Activated naive CD4-positive, alpha-beta T cell treated with anti-CD3 and anti-CD28 coated beads for 36 hours (primary cell): Measurements from ENCODE around the gene ITIH4. TPM values are rescaled to one million over a fixed set of nuclear protein-coding genes. Genes with fewer than 3 reads are reported as not detected.

Experiments used
- CTCF ChIA-PET: fragments of 350-600 bp; sonication (Branson Sonifier 250); formaldehyde crosslinking; loops from one replicate; lab custom pipeline; 2021; ENCODE audit warnings: antibody characterized with exemption; lab: Charles Lee
- DNase-seq: peaks from one replicate; pipeline ENCODE4 v3.0.0-alpha.2; 2020
- H3K27ac Mint-ChIP-seq: one replicate; pipeline ENCODE4 v1.8.0; 2021; ENCODE audit warnings: mild to moderate bottlenecking, mixed read lengths
- H3K27me3 Mint-ChIP-seq: one replicate; pipeline ENCODE4 v1.8.0; 2021; ENCODE audit warnings: low read depth, mixed read lengths
- H3K36me3 Mint-ChIP-seq: one replicate; pipeline ENCODE4 v1.8.0; 2021; ENCODE audit warnings: low read depth, mixed read lengths
- H3K4me1 Mint-ChIP-seq: one replicate; pipeline ENCODE4 v1.8.0; 2021; ENCODE audit warnings: low read depth, mixed read lengths
- H3K4me3 Mint-ChIP-seq: one replicate; pipeline ENCODE4 v1.8.0; 2021; ENCODE audit warnings: mild to moderate bottlenecking, moderate library complexity, mixed read lengths
- H3K9me3 Mint-ChIP-seq: one replicate; pipeline ENCODE4 v1.8.0; 2021; ENCODE audit warnings: mixed read lengths
- intact Hi-C: fragments of 100-400 bp; cut with micrococcal nuclease; formaldehyde crosslinking; loops from one replicate; pipeline ENCODE4 v1.15.1; 2023
- total RNA-seq, 2 experiments: library from RNA; stranded (reverse); gene quantifications; one replicate each; pipeline ENCODE4 v1.2.3, GENCODE V29; 2021

Gene ITIH4
- total RNA-seq: 1 to 10 TPM; 1.6 to 2.2 TPM

DNA sequence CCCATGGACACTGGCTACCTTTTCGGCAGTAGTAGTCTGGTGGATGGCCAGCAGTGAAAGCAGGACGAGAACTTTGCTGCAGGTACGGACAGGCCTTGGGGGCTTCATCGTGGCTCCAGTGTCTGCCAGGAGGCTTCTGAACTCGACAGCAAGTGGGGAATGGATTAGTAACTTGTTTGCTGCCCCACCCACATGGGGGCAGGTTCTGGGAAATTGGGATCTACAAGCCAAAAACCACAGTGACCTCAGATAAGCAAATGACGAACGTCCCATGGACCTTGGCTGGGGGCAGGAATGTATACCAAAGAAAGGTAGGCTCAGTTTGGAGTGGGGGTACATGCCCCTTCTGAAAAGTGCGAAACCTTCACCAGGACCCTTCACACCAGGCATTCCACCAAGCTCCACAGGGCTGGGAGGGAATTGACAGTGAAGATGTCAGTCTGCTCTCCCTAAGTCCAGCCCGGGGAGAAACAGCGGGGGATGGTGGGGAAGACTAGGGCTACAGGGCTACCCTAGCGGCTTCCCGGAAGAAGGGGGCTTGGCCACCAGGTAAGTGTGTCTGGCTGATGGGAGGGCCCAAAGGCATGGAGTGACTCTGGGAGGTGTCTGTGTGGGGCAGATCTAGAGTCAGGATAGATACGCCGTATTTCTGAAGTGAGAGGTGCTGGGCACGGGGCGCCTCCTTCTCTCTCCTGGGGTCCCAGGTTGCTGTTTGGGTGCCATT, at the start of gene ITIH4:
Gene ITIH4, minus strand, starts transcription at position 138 of the 724 bp plus-strand sequence. Its CDS starts 30 bp downstream, at position 108.
- Mint-ChIP-seq H3K9me3 (no peaks in the 10 kb centered on the region), H3K36me3 (no peaks in the 10 kb centered on the region), H3K4me3 (no peak within 1 kb of the TSS), H3K27me3 (no peaks in the 10 kb centered on the region), H3K4me1 (no peaks in the 10 kb centered on the region), H3K27ac (no peak within 1 kb of the TSS)
- CTCF ChIA-PET: no interaction called here
- intact Hi-C loops: no loop called here
- no peak for DNase-seq

DNA sequence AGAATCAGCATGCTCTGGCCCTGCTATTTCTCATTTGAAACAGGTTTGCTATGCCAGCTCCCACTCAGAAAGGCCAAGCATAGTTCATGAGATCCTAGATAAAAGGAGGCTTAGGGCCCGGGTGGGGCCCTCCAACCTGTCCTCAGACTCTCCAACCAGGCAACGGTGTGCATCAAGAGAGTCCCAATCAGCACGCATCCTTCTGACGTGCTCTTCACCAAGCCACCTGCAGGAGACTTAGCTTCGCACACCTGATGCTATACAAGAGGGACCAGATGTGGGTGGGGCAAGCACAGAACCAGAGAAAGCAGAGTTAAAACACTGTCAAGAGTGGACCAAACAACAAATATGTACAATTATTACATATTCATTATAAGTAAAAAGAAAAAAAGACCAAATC, 49.6 kb upstream of the ITIH4 start:
- CTCF ChIA-PET: interaction anchor here (1.3 kb wide), 1 partner anchor 10 kb away, joined by 4 read pairs; no protein-coding TSS in a partner anchor
- H3K9me3 Mint-ChIP-seq: peaks cover 1% of the 10 kb centered on the region
- H3K36me3 Mint-ChIP-seq: peaks cover 8% of the 10 kb centered on the region
- H3K4me1 Mint-ChIP-seq: peaks cover 18% of the 10 kb centered on the region
- no peak overlapping the region for H3K4me3 Mint-ChIP-seq
- no peak overlapping the region for H3K27ac Mint-ChIP-seq
- H3K27me3 Mint-ChIP-seq: no peaks in the 10 kb centered on the region
- DNase-seq: no peak
- intact Hi-C loops: loop anchor here (2.0 kb wide), 1 partner anchor 17 kb away; the partner anchor contains the start of gene STIMATE

DNA sequence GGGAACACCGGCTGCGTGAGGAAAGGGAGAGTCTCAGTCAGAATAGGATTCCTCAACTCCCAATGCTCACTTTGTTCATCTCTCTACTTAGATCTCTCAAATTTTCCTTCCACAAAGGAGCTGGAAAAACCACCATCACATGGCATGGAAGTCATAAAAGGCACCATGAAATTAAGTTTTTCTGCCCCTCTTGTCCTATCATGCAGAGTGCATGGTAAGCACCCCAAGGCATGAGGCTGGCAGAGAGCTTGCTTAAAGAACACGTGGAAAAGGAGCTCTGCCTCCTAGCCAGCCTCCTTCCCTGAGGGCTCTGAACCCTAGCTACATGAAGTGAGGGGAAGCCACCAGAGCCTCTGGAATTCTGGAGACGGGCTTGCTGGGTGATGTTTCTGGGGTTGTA, 49.1 kb upstream of the ITIH4 start:
- Mint-ChIP-seq H3K4me3 (no peak overlapping the region), H3K27ac (no peak overlapping the region), H3K27me3 (no peaks in the 10 kb centered on the region), H3K4me1 (peaks cover 22% of the 10 kb centered on the region), H3K9me3 (no peaks in the 10 kb centered on the region), H3K36me3 (peaks cover 4% of the 10 kb centered on the region)
- intact Hi-C loops: no loop called here
- DNase-seq: no peak
- CTCF ChIA-PET: interaction anchor here (1.5 kb wide), 1 partner anchor 194 kb away, joined by 3 read pairs; no protein-coding TSS in a partner anchor

DNA sequence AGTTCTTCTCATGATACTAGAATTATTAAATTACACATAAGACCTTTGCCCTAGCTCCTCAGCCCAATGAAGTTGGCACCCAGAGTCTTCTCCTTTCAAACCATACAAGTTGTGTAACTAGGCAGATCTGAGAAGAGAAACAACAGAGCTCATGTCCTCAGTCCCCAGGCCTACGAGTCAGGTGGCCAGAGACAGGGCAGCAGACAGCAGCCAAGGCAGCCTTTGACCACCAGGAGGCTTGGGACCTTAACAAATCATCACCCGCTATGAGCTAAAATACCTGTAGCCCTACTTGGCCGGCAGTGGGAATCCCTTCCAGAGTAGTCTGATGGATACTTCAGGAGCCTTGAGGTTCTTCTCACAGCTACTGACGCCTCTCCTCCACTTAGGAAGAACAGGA, 48.6 kb upstream of the ITIH4 start:
- Mint-ChIP-seq H3K9me3 (no peaks in the 10 kb centered on the region), H3K36me3 (peaks cover 4% of the 10 kb centered on the region), H3K27me3 (no peaks in the 10 kb centered on the region), H3K4me3 (no peak overlapping the region), H3K27ac (no peak overlapping the region), H3K4me1 (peaks cover 27% of the 10 kb centered on the region)
- CTCF ChIA-PET: interaction anchor here (0.7 to 1.5 kb wide), 2 partner anchors 21 to 194 kb away, joined by 3 to 5 read pairs; no protein-coding TSS in a partner anchor
- DNase-seq: no peak
- intact Hi-C loops: no loop called here

DNA sequence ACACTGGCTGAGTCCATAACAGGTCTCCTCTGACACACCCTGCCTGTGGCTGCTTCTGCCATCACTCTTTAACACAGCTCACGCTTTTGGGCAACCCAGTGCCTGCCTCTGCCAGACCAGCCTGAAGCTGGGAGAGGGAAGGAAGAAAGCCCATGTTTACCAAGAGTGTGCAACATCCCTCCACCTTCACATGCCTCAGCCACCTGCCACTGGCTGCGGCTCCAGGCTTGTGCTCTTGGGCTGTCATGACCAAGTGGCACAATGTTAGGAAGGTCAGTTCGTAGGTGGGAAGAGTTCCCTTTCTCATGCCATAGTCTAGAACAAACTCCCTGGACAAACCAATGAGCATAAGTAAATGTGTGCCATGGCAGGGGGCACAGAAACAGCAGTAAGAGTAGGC, 46.6 kb upstream of the ITIH4 start:
- DNase-seq: no peak
- CTCF ChIA-PET: interaction anchor here (0.6 kb wide), 1 partner anchor 472 kb away, joined by 4 read pairs; no protein-coding TSS in a partner anchor
- H3K36me3 Mint-ChIP-seq: peaks cover 4% of the 10 kb centered on the region
- peaks cover 33% of the 10 kb centered on the region for H3K4me1 Mint-ChIP-seq
- H3K9me3 Mint-ChIP-seq: no peaks in the 10 kb centered on the region
- no peak overlapping the region for H3K4me3 Mint-ChIP-seq
- intact Hi-C loops: no loop called here
- H3K27ac Mint-ChIP-seq: no peak overlapping the region
- no peaks in the 10 kb centered on the region for H3K27me3 Mint-ChIP-seq

GRCh38 chr3:52874864-52875587, 44.6 kb upstream of the ITIH4 start:
- Mint-ChIP-seq H3K36me3 (peaks cover 4% of the 10 kb centered on the region), H3K27ac (no peak overlapping the region), H3K4me1 (peaks cover 31% of the 10 kb centered on the region), H3K4me3 (no peak overlapping the region), H3K27me3 (no peaks in the 10 kb centered on the region), H3K9me3 (no peaks in the 10 kb centered on the region)
- no peak for DNase-seq
- CTCF ChIA-PET: interaction anchor here (0.7 to 1.2 kb wide), 2 partner anchors 18 to 29 kb away, joined by 3 read pairs; no protein-coding TSS in a partner anchor
- intact Hi-C loops: no loop called here

DNA sequence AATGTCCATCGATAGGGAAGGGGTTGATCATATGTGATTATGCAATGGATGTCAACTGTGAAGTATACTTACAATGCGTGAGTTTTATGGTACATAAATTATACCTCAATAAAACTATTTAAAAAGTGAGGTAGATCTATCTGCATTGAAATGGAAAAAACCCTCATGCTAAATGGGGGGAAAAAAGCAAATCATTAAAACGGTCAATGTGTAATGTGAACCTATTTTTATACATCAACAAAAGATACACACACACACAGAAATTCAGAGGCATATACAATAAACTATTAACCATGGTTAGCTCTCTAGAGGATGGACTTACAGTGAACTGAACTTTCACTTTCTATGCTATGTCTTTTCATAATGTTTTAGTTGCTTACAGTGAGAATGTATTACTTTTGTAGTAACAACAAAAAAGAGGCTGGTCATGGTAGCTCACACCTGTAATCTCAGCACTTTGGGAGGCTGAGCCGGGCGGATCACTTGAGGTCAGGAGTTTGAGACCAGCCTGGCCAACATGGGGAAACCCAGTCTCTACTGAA, 43.8 kb upstream of the ITIH4 start:
- Mint-ChIP-seq H3K27ac (no peak overlapping the region), H3K36me3 (peaks cover 3% of the 10 kb centered on the region), H3K4me1 (peaks cover 27% of the 10 kb centered on the region), H3K9me3 (no peaks in the 10 kb centered on the region), H3K27me3 (no peaks in the 10 kb centered on the region), H3K4me3 (no peak overlapping the region)
- intact Hi-C loops: no loop called here
- no peak for DNase-seq
- CTCF ChIA-PET: interaction anchor here (0.8 kb wide), 1 partner anchor 21 kb away, joined by 4 read pairs; no protein-coding TSS in a partner anchor

GRCh38 chr3:52873433-52874159, 43.1 kb upstream of the ITIH4 start:
- Mint-ChIP-seq H3K4me1 (peaks cover 27% of the 10 kb centered on the region), H3K36me3 (no peaks in the 10 kb centered on the region), H3K4me3 (no peak overlapping the region), H3K27me3 (no peaks in the 10 kb centered on the region), H3K27ac (no peak overlapping the region), H3K9me3 (no peaks in the 10 kb centered on the region)
- CTCF ChIA-PET: interaction anchor here (0.8 kb wide), 1 partner anchor 22 kb away, joined by 4 read pairs; no protein-coding TSS in a partner anchor
- intact Hi-C loops: no loop called here
- no peak for DNase-seq

GRCh38 chr3:52872245-52872644, 41.8 kb upstream of the ITIH4 start:
- CTCF ChIA-PET: interaction anchor here (0.6 to 1.2 kb wide), 2 partner anchors 21 to 120 kb away, joined by 4 to 6 read pairs; no protein-coding TSS in a partner anchor
- H3K9me3 Mint-ChIP-seq: no peaks in the 10 kb centered on the region
- no peak for DNase-seq
- no peaks in the 10 kb centered on the region for H3K36me3 Mint-ChIP-seq
- intact Hi-C loops: no loop called here
- H3K27me3 Mint-ChIP-seq: no peaks in the 10 kb centered on the region
- H3K27ac Mint-ChIP-seq: no peak overlapping the region
- no peak overlapping the region for H3K4me3 Mint-ChIP-seq
- H3K4me1 Mint-ChIP-seq: peaks cover 27% of the 10 kb centered on the region

DNA sequence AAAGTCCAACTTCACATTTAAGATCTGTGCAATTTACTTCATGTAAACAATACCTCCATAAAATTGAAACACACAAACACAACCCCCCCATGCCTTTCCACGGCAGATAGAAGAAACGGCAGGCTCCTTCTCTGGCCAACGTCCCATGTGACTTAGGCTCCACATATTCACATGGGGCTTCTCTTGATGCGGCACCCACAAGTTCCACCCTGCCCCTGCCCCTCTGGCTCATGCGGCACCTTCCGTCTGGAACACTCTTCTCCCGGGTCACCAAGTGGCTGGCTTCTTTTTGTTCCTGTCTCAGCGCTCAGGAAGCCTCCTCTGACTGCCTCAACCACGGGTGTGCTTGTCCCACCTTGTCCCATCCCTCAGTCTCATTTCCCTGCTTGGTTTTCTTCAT, 41.3 kb upstream of the ITIH4 start:
- CTCF ChIA-PET: interaction anchor here (1.2 kb wide), 1 partner anchor 21 kb away, joined by 4 read pairs; no protein-coding TSS in a partner anchor
- Mint-ChIP-seq H3K27me3 (no peaks in the 10 kb centered on the region), H3K9me3 (no peaks in the 10 kb centered on the region), H3K27ac (no peak overlapping the region), H3K4me3 (no peak overlapping the region), H3K36me3 (no peaks in the 10 kb centered on the region), H3K4me1 (peaks cover 27% of the 10 kb centered on the region)
- intact Hi-C loops: no loop called here
- DNase-seq: no peak

GRCh38 chr3:52870471-52870870, 40.0 kb upstream of the ITIH4 start:
- DNase-seq: no peak
- Mint-ChIP-seq H3K4me1 (peaks cover 25% of the 10 kb centered on the region), H3K27me3 (no peaks in the 10 kb centered on the region), H3K9me3 (peaks cover 7% of the 10 kb centered on the region), H3K36me3 (no peaks in the 10 kb centered on the region), H3K27ac (no peak overlapping the region), H3K4me3 (no peak overlapping the region)
- CTCF ChIA-PET: interaction anchor here (0.7 to 1.5 kb wide), 2 partner anchors 10 to 25 kb away, joined by 3 to 4 read pairs; no protein-coding TSS in a partner anchor
- intact Hi-C loops: no loop called here
